CD14-positive monocyte (primary cell): ENCODE results near the gene GYPC. TPM values are rescaled to one million over a fixed set of nuclear protein-coding genes. Genes with fewer than 3 reads are reported as not detected.

ENCODE experiments used
- DNase-seq, 3 donors: peaks; one replicate each; pipeline ENCODE4 v3.0.0-alpha.2; 2011 to 2022
- H2AFZ ChIP-seq: 2 replicates; pipeline ENCODE4 v1.6.0; 2012; ENCODE audit warnings: mild to moderate bottlenecking, low read depth, low read length, inconsistent platforms; ENCODE audit not compliant: insufficient read depth, poor library complexity, severe bottlenecking
- H3K27ac ChIP-seq, 2 donors: 1 replicate in 1 of 2; 2 replicates in 1 of 2; pipeline ENCODE4 v1.5.1; 2012 to 2013; ENCODE audit warnings: low read length in 2 of 2, control low read depth in 1 of 2, inconsistent platforms in 1 of 2, low read depth in 1 of 2, mild to moderate bottlenecking in 1 of 2
- H3K27me3 ChIP-seq, 2 donors: one replicate each; pipeline versions ENCODE4 v1.6.0 to v1.6.1; 2011 to 2013; ENCODE audit warnings: low read length in 2 of 2; ENCODE audit not compliant: control insufficient read depth in 2 of 2, insufficient read depth in 2 of 2
- H3K36me3 ChIP-seq, 2 donors: replicated peaks in 1 of 2; 1 replicate in 1 of 2; 2 replicates in 1 of 2; pipeline versions ENCODE4 v1.5.1 to v1.6.1; 2012 to 2013; ENCODE audit warnings: low read length in 2 of 2, control low read depth in 1 of 2, inconsistent platforms in 1 of 2, mild to moderate bottlenecking in 1 of 2; ENCODE audit not compliant: insufficient read depth in 2 of 2, control insufficient read depth in 1 of 2
- H3K4me1 ChIP-seq, 2 donors: 1 replicate in 1 of 2; 2 replicates in 1 of 2; pipeline versions ENCODE4 v1.5.1 to v1.6.1; 2012 to 2013; ENCODE audit warnings: low read length in 2 of 2, control low read depth in 1 of 2, inconsistent platforms in 1 of 2, mild to moderate bottlenecking in 1 of 2, moderate library complexity in 1 of 2; ENCODE audit not compliant: insufficient read depth in 2 of 2, control insufficient read depth in 1 of 2
- H3K4me2 ChIP-seq: replicated peaks from 2 replicates; pipeline ENCODE3; 2012; ENCODE audit warnings: low read length, moderate library complexity, mild to moderate bottlenecking; ENCODE audit not compliant: poor library complexity, severe bottlenecking; ENCODE audit errors: extremely low read depth
- H3K4me3 ChIP-seq, 3 experiments: fragments of 200-600 bp in 1 of 3; sonication (generic) in 1 of 3; replicated peaks in 1 of 3; 1 replicate in 2 of 3; 2 replicates in 1 of 3; pipeline ENCODE4 v1.5.1; 2011 to 2013; ENCODE audit warnings: low read length in 3 of 3, mild to moderate bottlenecking in 3 of 3, control low read depth in 2 of 3, low read depth in 2 of 3, inconsistent platforms in 1 of 3, moderate library complexity in 1 of 3
- H3K79me2 ChIP-seq: 2 replicates; pipeline ENCODE4 v1.6.0; 2012; ENCODE audit warnings: mild to moderate bottlenecking, control low read depth, inconsistent platforms, low read length, moderate library complexity; ENCODE audit not compliant: insufficient read depth
- H3K9ac ChIP-seq: 2 replicates; pipeline ENCODE4 v1.6.0; 2017; ENCODE audit warnings: low read length, mild to moderate bottlenecking; ENCODE audit not compliant: insufficient read depth, poor library complexity, severe bottlenecking
- H3K9me3 ChIP-seq, 2 donors: replicated peaks in 1 of 2; 1 replicate in 1 of 2; 2 replicates in 1 of 2; pipeline versions ENCODE4 v1.5.1 to v1.6.1; 2012 to 2013; ENCODE audit warnings: low read length in 2 of 2, control low read depth in 1 of 2; ENCODE audit not compliant: control insufficient read depth in 1 of 2, insufficient read depth in 1 of 2
- H4K20me1 ChIP-seq: 2 replicates; pipeline ENCODE4 v1.6.0; 2012; ENCODE audit warnings: mild to moderate bottlenecking, low read length, control low read depth, moderate library complexity; ENCODE audit not compliant: insufficient read depth
- H3K27ac Mint-ChIP-seq, 7 donors: one replicate each; pipeline ENCODE4 v1.8.0; 2020; ENCODE audit warnings: mild to moderate bottlenecking in 7 of 7, mixed read lengths in 7 of 7, moderate library complexity in 6 of 7, inconsistent platforms in 2 of 7
- H3K27me3 Mint-ChIP-seq, 3 donors: one replicate each; pipeline ENCODE4 v1.8.0; 2021 to 2022; ENCODE audit warnings: low read depth in 3 of 3, mild to moderate bottlenecking in 3 of 3, mixed read lengths in 3 of 3, moderate library complexity in 3 of 3, inconsistent platforms in 1 of 3
- H3K36me3 Mint-ChIP-seq, 2 donors: one replicate each; pipeline ENCODE4 v1.8.0; 2020; ENCODE audit warnings: mixed read lengths in 2 of 2, inconsistent platforms in 1 of 2, mild to moderate bottlenecking in 1 of 2
- H3K4me1 Mint-ChIP-seq: one replicate; pipeline ENCODE4 v1.8.0; 2020; ENCODE audit warnings: mild to moderate bottlenecking, mixed read lengths
- H3K4me3 Mint-ChIP-seq, 2 donors: one replicate each; pipeline ENCODE4 v1.8.0; 2020; ENCODE audit warnings: mild to moderate bottlenecking in 2 of 2, mixed read lengths in 2 of 2, moderate library complexity in 1 of 2
- H3K9me3 Mint-ChIP-seq, 7 donors: one replicate each; pipeline ENCODE4 v1.8.0; 2020 to 2022; ENCODE audit warnings: mixed read lengths in 7 of 7, mild to moderate bottlenecking in 6 of 7, moderate library complexity in 6 of 7, inconsistent platforms in 2 of 7
- CTCF ChIP-seq: fragments of 200-600 bp; IDR thresholded peaks from one replicate; pipeline ENCODE4 v1.8.0; 2022; ENCODE audit warnings: antibody characterized with exemption, mild to moderate bottlenecking
- WGBS: methylation state at CpG from one replicate; pipeline ENCODE4 v1.1.5; 2013; ENCODE audit warnings: missing lambda C conversion rate; ENCODE audit not compliant: insufficient coverage; 5-methylcytosine and 5-hydroxymethylcytosine counted together
- intact Hi-C, 2 donors: fragments of 100-400 bp; cut with micrococcal nuclease; formaldehyde crosslinking; loops; one replicate each; pipeline versions ENCODE4 v1.15.0 to v1.15.1; 2023
- polyA plus RNA-seq, 3 donors: library from polyadenylated mRNA; depleted of rRNA in 1 of 3; unstranded in 2 of 3; stranded (reverse) in 1 of 3; fragments of 300-500 nt in 2 of 3; fragments of >200 nt in 1 of 3; fragmentation: Illumina TruSeq in 2 of 3; gene quantifications; 1 replicate in 2 of 3; 2 replicates in 1 of 3; pipeline ENCODE4 v1.2.3, GENCODE V29; 2012 to 2021

GYPC gene
- polyA plus RNA-seq, 3 donors: 20.0 to 36.1 (median 21.7) TPM

- Mint-ChIP-seq H3K27ac (peak overlapping the region in 1 of 7 donors; percentile 3), H3K4me3 (no peak overlapping the region), H3K27me3 (peaks cover 0 to 2% (median 1%) of the 10 kb centered on the region in 3 donors), H3K36me3 (peaks cover 41 to 52% of the 10 kb centered on the region in 2 donors), H3K4me1 (peaks cover 18% of the 10 kb centered on the region), H3K9me3 (peaks cover 0 to 1% (median 0%) of the 10 kb centered on the region in 7 donors)
- Histone ChIP-seq H4K20me1 (no peaks in the 10 kb centered on the region), H3K36me3 (peaks cover 0 to 31% of the 10 kb centered on the region in 2 donors), H3K4me2 (no peak overlapping the region), H3K79me2 (peaks cover 43% of the 10 kb centered on the region), H3K9ac (no peak overlapping the region), H3K9me3 (no peaks in the 10 kb centered on the region), H3K4me1 (peaks cover 7 to 8% of the 10 kb centered on the region in 2 donors), H3K27me3 (no peaks in the 10 kb centered on the region), H3K4me3 (no peak overlapping the region), H2AFZ (no peak overlapping the region), H3K27ac (peak overlapping the region in 1 of 2 donors; percentile 61)
- WGBS: 0% methylated on average over 1 of the region's 6 CpGs
- no peak for TF ChIP-seq CTCF
- DNase-seq: no peak
- intact Hi-C loops: no loop called here
Observed at GRCh38 chr2:126681505-126681904, 25.5 kb downstream of the GYPC start.

- Histone ChIP-seq H2AFZ (no peak overlapping the region), H3K9ac (no peak overlapping the region), H4K20me1 (no peaks in the 10 kb centered on the region), H3K79me2 (peaks cover 14% of the 10 kb centered on the region), H3K4me1 (peaks cover 7 to 8% of the 10 kb centered on the region in 2 donors), H3K9me3 (peaks cover 0 to 13% of the 10 kb centered on the region in 2 donors), H3K27ac (no peak overlapping the region), H3K4me3 (no peak overlapping the region), H3K27me3 (no peaks in the 10 kb centered on the region), H3K4me2 (no peak overlapping the region), H3K36me3 (peaks cover 0 to 48% of the 10 kb centered on the region in 2 donors)
- Mint-ChIP-seq H3K36me3 (peaks cover 41 to 52% of the 10 kb centered on the region in 2 donors), H3K27ac (peak overlapping the region in 1 of 7 donors; percentile 37), H3K4me1 (peaks cover 18% of the 10 kb centered on the region), H3K27me3 (peaks cover 0 to 4% (median 0%) of the 10 kb centered on the region in 3 donors), H3K9me3 (peaks cover 7 to 20% (median 11%) of the 10 kb centered on the region in 7 donors), H3K4me3 (no peak overlapping the region)
- 80% methylated on average over 3 of the region's 4 CpGs for WGBS
- no peak for DNase-seq
- TF ChIP-seq CTCF: no peak
- intact Hi-C loops: no loop called here
Observed at GRCh38 chr2:126685629-126686028, 29.7 kb downstream of the GYPC start.
